Neuronal stem cell (in vitro differentiated cells): ENCODE measurements around the gene DACT2. TPM values are rescaled to one million over a fixed set of nuclear protein-coding genes. Genes with fewer than 3 reads are reported as not detected.

Experiments
- DNase-seq: peaks from one replicate; pipeline ENCODE4 v3.0.0-alpha.2; 2013; ENCODE audit warnings: low spot score
- H2AFZ ChIP-seq: one replicate; pipeline ENCODE4 v1.6.1; 2013; ENCODE audit warnings: mild to moderate bottlenecking, low read length, inconsistent platforms
- H2AK5ac ChIP-seq: 2 replicates; pipeline ENCODE4 v1.6.1; 2013; ENCODE audit warnings: low read depth, mild to moderate bottlenecking, inconsistent platforms, low read length, moderate library complexity, mixed read lengths
- H2BK120ac ChIP-seq: 2 replicates; pipeline ENCODE4 v1.6.1; 2013; ENCODE audit warnings: low read depth, mild to moderate bottlenecking, inconsistent platforms, low read length, moderate library complexity, mixed read lengths
- H2BK12ac ChIP-seq: one replicate; pipeline ENCODE4 v1.6.1; 2013; ENCODE audit warnings: low read length, inconsistent platforms
- H2BK15ac ChIP-seq: 2 replicates; pipeline ENCODE4 v1.6.1; 2013; ENCODE audit warnings: mild to moderate bottlenecking, low read length, inconsistent platforms, mixed read lengths
- H2BK5ac ChIP-seq: one replicate; pipeline ENCODE4 v1.6.1; 2013; ENCODE audit warnings: inconsistent platforms, mild to moderate bottlenecking, low read length, moderate library complexity
- H3K14ac ChIP-seq: one replicate; pipeline ENCODE4 v1.6.1; 2013; ENCODE audit warnings: low read length, inconsistent platforms
- H3K18ac ChIP-seq: 2 replicates; pipeline ENCODE4 v1.6.1; 2013; ENCODE audit warnings: low read length, inconsistent platforms
- H3K23ac ChIP-seq: 2 replicates; pipeline ENCODE4 v1.6.1; 2013; ENCODE audit warnings: low read depth, mild to moderate bottlenecking, mixed read lengths, low read length, inconsistent platforms; ENCODE audit not compliant: poor library complexity
- H3K27ac ChIP-seq: replicated peaks from 3 replicates; pipeline ENCODE4 v1.5.1; 2013; ENCODE audit warnings: low read length, inconsistent platforms
- H3K27me3 ChIP-seq, 3 experiments: 2 replicates each; pipeline ENCODE4 v1.6.1; 2013; ENCODE audit warnings: low read length in 3 of 3, mild to moderate bottlenecking in 2 of 3, inconsistent platforms in 1 of 3, low read depth in 1 of 3, mixed read lengths in 1 of 3, moderate library complexity in 1 of 3; ENCODE audit not compliant: control insufficient read depth in 3 of 3, insufficient read depth in 3 of 3
- H3K36me3 ChIP-seq, 2 donors: replicated peaks in 1 of 2; 2 replicates each; pipeline ENCODE4 v1.6.1; 2013; ENCODE audit warnings: low read length in 2 of 2; ENCODE audit not compliant: control insufficient read depth in 2 of 2, insufficient read depth in 2 of 2
- H3K4ac ChIP-seq: 2 replicates; pipeline ENCODE4 v1.6.1; 2013; ENCODE audit warnings: inconsistent platforms, mild to moderate bottlenecking, low read length, moderate library complexity
- H3K4me1 ChIP-seq, 2 donors: 1 replicate in 1 of 2; 2 replicates in 1 of 2; pipeline ENCODE4 v1.6.1; 2013; ENCODE audit warnings: low read length in 2 of 2, low read depth in 1 of 2; ENCODE audit not compliant: control insufficient read depth in 2 of 2, insufficient read depth in 1 of 2
- H3K4me2 ChIP-seq: one replicate; pipeline ENCODE4 v1.6.1; 2013; ENCODE audit warnings: mild to moderate bottlenecking, low read length, inconsistent platforms; ENCODE audit not compliant: insufficient read depth, poor library complexity, severe bottlenecking
- H3K4me3 ChIP-seq, 2 donors: 2 replicates each; pipeline ENCODE4 v1.5.1; 2013; ENCODE audit warnings: low read length in 2 of 2, mild to moderate bottlenecking in 2 of 2, inconsistent platforms in 1 of 2, moderate library complexity in 1 of 2
- H3K79me1 ChIP-seq: one replicate; pipeline ENCODE4 v1.6.1; 2013; ENCODE audit warnings: low read depth, mild to moderate bottlenecking, inconsistent platforms, low read length, moderate library complexity
- H3K9ac ChIP-seq: one replicate; pipeline ENCODE4 v1.6.1; 2013; ENCODE audit warnings: mild to moderate bottlenecking, low read depth, low read length, inconsistent platforms; ENCODE audit not compliant: poor library complexity
- H3K9me3 ChIP-seq, 2 donors: replicated peaks in 1 of 2; 2 replicates each; pipeline versions ENCODE3 to v1.6.1; 2013; ENCODE audit warnings: low read length in 2 of 2, mild to moderate bottlenecking in 2 of 2, inconsistent platforms in 1 of 2, low read depth in 1 of 2, mixed read lengths in 1 of 2, moderate library complexity in 1 of 2; ENCODE audit not compliant: control insufficient read depth in 2 of 2, insufficient read depth in 1 of 2
- H4K8ac ChIP-seq: one replicate; pipeline ENCODE4 v1.6.1; 2013; ENCODE audit warnings: low read depth, mild to moderate bottlenecking, inconsistent platforms, low read length, moderate library complexity
- H4K91ac ChIP-seq: one replicate; pipeline ENCODE4 v1.6.1; 2013; ENCODE audit warnings: low read length, low read depth, mild to moderate bottlenecking, inconsistent platforms; ENCODE audit not compliant: poor library complexity
- WGBS, 2 donors: extraction: QIAGEN DNeasy Blood & Tissue Kit; methylation state at CpG; one replicate each; pipeline ENCODE4 v1.1.7; 2013; ENCODE audit warnings: missing lambda C conversion rate in 2 of 2, mixed read lengths in 1 of 2; ENCODE audit not compliant: insufficient read length in 2 of 2, insufficient replicate concordance in 1 of 2; ENCODE audit errors: extremely low coverage in 2 of 2; 5-methylcytosine and 5-hydroxymethylcytosine counted together
- polyA plus RNA-seq, 2 experiments: library from polyadenylated mRNA; stranded (reverse); fragments of 200-250 nt; gene quantifications; one replicate each; pipeline ENCODE4 v1.2.3, GENCODE V29; 2013

The DACT2 gene, protein sequence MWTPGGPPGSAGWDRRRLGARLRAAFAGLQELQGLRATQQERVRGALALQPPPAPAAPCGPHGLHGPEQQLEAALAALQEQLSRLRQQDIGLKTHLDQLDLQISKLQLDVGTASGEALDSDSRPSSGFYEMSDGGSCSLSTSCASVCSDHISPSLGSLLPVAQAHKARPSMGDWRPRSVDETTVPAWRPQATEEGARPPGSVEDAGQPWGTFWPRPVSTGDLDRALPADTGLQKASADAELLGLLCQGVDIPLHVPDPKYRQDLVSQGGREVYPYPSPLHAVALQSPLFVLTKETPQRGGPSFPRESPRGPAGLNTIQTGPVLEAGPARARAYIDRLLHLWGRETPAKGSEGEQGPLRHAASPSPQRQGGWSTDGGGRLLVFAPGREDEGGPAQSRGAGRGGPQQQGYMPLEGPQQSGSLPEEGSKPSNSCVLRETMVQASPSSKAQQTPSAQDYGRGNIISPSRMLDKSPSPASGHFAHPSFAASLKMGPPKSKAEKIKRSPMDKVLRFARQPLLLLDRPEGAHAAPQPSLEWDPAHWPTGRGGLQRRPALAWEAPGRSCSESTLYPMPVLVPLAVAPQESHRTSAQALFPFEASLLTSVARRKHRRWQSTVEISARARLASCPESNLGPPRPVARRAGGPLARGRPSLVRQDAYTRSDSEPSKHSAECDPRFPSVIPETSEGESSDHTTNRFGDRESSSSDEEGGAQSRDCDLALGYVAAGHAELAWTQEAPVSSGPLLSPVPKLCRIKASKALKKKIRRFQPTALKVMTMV
- 0.46 TPM for polyA plus RNA-seq (2013, experiment 1 of 2)
- polyA plus RNA-seq (2013, experiment 2 of 2) = 0.51 TPM

DNA sequence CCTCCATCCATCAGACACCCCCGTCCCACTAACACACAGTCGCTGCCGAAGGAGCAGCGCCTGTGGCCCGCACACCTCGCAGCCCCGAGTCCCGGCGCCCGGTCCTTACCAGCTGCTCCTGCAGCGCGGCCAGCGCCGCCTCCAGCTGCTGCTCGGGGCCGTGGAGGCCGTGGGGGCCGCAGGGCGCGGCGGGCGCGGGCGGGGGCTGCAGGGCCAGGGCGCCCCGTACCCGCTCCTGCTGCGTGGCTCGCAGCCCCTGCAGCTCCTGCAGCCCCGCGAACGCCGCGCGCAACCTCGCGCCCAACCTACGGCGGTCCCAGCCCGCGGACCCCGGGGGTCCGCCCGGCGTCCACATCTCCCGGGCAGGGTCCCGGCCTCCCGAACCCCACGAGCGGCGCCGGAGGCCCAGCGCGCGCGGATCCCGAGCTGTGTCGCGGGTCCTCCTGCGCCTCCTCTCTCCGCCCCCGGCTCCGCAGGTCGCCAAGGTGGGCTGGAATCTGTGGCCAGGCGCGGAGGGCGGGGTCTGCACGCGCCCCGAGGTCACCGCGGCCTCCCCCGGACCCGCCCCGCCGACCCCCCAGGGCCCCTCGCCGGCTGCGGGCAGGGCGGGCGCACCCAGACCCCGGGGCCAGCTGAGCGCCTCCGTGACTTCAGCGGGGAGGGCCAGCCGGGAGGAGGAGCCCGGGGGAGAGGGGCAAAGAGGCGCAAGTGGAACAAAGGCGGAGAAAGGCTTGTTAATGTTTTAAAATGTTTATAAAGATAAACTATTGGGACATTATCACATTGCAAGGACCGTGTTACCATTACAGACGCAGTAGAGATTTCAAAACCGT is at the start of gene DACT2:
Gene DACT2 (minus strand): TSS at position 499 of the 833 bp plus-strand sequence. CDS start 144 bp downstream, at position 355.
- H3K4me3 ChIP-seq = peak within 1 kb of the TSS; percentile 51 to 86
- no peaks in the 10 kb centered on the region for H3K79me1 ChIP-seq
- H2BK15ac ChIP-seq = peak within 1 kb of the TSS; percentile 27
- H3K9me3 ChIP-seq = peaks cover 4 to 11% of the 10 kb centered on the region in 2 donors
- H3K18ac ChIP-seq = peak within 1 kb of the TSS; percentile 93
- no peak within 1 kb of the TSS for H3K27ac ChIP-seq
- peak within 1 kb of the TSS; percentile 34 for H2AK5ac ChIP-seq
- H4K8ac ChIP-seq = peak within 1 kb of the TSS; percentile 65
- H3K27me3 ChIP-seq = peaks cover 0 to 7% (median 0%) of the 10 kb centered on the region in 3 experiments
- H3K23ac ChIP-seq = peak within 1 kb of the TSS; percentile 73
- no peak within 1 kb of the TSS for H3K4ac ChIP-seq
- no peak for DNase-seq
- H4K91ac ChIP-seq = no peak within 1 kb of the TSS
- peak within 1 kb of the TSS; percentile 99 for H3K4me2 ChIP-seq
- peaks cover 10 to 12% of the 10 kb centered on the region in 2 donors for H3K4me1 ChIP-seq
- H2BK12ac ChIP-seq = peak within 1 kb of the TSS; percentile 58
- no CpG with 5 or more reads among the region's 92 CpGs for WGBS, 2 donors
- peak within 1 kb of the TSS; percentile 92 for H2AFZ ChIP-seq
- H2BK5ac ChIP-seq = no peak within 1 kb of the TSS
- H3K36me3 ChIP-seq = no peaks in the 10 kb centered on the region
- H3K14ac ChIP-seq = peak within 1 kb of the TSS; percentile 9
- H3K9ac ChIP-seq = peak within 1 kb of the TSS; percentile 77
- H2BK120ac ChIP-seq = no peak within 1 kb of the TSS

DNA sequence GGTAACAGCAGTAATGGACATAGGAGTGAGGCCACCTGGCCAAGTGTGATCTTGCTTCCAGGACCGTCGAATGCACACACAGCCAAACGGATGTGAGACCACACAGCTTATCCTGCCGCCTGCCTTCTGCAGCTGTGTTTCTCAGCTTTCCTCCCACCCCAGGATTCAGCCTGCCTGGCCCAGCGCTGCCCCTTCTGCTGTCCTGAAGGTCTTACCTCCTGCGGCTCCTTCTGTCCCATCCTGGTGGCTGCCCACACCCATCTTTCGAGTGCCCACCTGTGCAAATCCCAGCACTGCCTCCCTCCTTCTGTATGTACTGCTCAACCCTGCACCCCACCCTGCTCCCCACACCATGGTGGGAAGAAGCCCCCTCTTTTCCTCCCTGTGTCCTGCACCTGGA is 49.4 kb upstream of the DACT2 start:
- no peaks in the 10 kb centered on the region for H3K36me3 ChIP-seq
- H3K4me1 ChIP-seq = peaks cover 3% of the 10 kb centered on the region in 2 donors
- no peaks in the 10 kb centered on the region for H3K27me3 ChIP-seq
- H2AK5ac ChIP-seq = no peak overlapping the region
- peak overlapping the region in 1 of 2 donors; percentile 42 for H3K4me3 ChIP-seq
- no peak overlapping the region for H3K18ac ChIP-seq
- H2BK15ac ChIP-seq = no peak overlapping the region
- H2BK120ac ChIP-seq = no peak overlapping the region
- no peak for DNase-seq
- no peak overlapping the region for H2BK12ac ChIP-seq
- peaks cover 0 to 10% of the 10 kb centered on the region in 2 donors for H3K9me3 ChIP-seq
- no peak overlapping the region for H3K4ac ChIP-seq
- H4K91ac ChIP-seq = no peak overlapping the region
- no CpG with 5 or more reads among the region's 7 CpGs for WGBS, 2 donors
- H3K27ac ChIP-seq = no peak overlapping the region
- no peak overlapping the region for H4K8ac ChIP-seq
- H3K14ac ChIP-seq = no peak overlapping the region
- no peaks in the 10 kb centered on the region for H3K79me1 ChIP-seq
- H3K4me2 ChIP-seq = no peak overlapping the region
- H3K23ac ChIP-seq = no peak overlapping the region
- H3K9ac ChIP-seq = no peak overlapping the region
- H2BK5ac ChIP-seq = no peak overlapping the region
- H2AFZ ChIP-seq = no peak overlapping the region

DNA sequence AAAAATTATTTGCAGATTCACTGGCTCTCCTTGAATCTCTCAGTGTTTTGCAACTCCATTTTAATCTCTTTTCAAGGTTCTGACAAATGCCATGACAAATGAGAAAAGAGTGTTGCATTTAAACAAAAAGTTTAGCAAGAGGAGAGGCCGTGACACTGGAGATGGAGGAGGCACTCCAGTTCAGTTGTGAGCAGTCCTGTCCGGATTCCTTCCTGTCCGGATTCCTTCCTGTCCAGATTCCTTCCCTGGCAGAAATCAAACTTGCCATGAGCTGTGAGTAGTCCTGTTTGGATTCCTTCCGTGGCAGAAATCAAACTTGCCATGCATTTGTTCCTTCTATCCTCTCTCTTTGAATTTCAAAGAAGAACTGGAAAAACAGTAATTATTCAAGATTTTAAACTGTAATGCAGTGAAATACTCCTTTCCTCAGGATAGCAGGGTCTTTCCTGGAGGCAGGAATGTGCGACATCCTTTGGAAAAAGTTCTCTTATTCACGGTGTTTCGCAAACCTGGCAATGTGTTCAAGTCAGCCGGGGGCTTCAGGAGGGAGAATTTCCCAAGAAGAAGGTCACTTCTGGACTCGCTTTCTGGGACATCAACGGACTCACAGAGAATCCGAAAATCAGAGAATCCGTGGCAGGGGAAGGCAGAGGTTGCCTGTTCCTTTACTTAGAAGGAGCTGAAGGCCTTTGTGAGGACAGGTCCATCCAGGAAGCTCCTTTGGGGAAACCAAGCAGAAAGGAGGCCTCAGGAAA is 48.7 kb upstream of the DACT2 start:
- H3K18ac ChIP-seq = no peak overlapping the region
- no peak overlapping the region for H2BK12ac ChIP-seq
- peaks cover 3 to 5% of the 10 kb centered on the region in 2 donors for H3K4me1 ChIP-seq
- H3K4me3 ChIP-seq = no peak overlapping the region
- no peak overlapping the region for H2BK15ac ChIP-seq
- no peaks in the 10 kb centered on the region for H3K27me3 ChIP-seq
- H3K14ac ChIP-seq = no peak overlapping the region
- no peak overlapping the region for H4K91ac ChIP-seq
- DNase-seq = no peak
- H2BK5ac ChIP-seq = no peak overlapping the region
- WGBS, 2 donors = no CpG with 5 or more reads among the region's 12 CpGs
- H3K79me1 ChIP-seq = no peaks in the 10 kb centered on the region
- H3K4ac ChIP-seq = no peak overlapping the region
- H3K27ac ChIP-seq = no peak overlapping the region
- H3K23ac ChIP-seq = no peak overlapping the region
- H4K8ac ChIP-seq = no peak overlapping the region
- no peak overlapping the region for H3K9ac ChIP-seq
- no peak overlapping the region for H2AK5ac ChIP-seq
- H2AFZ ChIP-seq = peak overlapping the region; percentile 11
- no peak overlapping the region for H2BK120ac ChIP-seq
- no peaks in the 10 kb centered on the region for H3K36me3 ChIP-seq
- no peak overlapping the region for H3K4me2 ChIP-seq
- peaks cover 0 to 10% of the 10 kb centered on the region in 2 donors for H3K9me3 ChIP-seq
